Upper lobe of right lung (tissue), 1 donor: Measurements from ENCODE around the gene SLC12A7. TPM values are rescaled to one million over a fixed set of nuclear protein-coding genes. Genes with fewer than 3 reads are reported as not detected.
"Not testable (repeated sequence)": the region's sequence is repeated elsewhere in the genome, so short reads cannot be mapped to it uniquely, and the experiment has no call there.

ENCODE experiments used
- ATAC-seq: fragments of 200-7000 bp; cut with Tn5 transposase; one replicate; pipeline ENCODE4 v1.9.1; 2020; ENCODE audit warnings: mild to moderate bottlenecking, moderate library complexity
- DNase-seq: peaks from one replicate; pipeline ENCODE4 v3.0.0-alpha.2; 2020
- H3K27ac ChIP-seq: fragments of 200-600 bp; one replicate; pipeline ENCODE4 v1.8.0; 2022
- H3K27me3 ChIP-seq: fragments of 200-600 bp; one replicate; pipeline ENCODE4 v1.8.0; 2022; ENCODE audit warnings: mild to moderate bottlenecking
- H3K36me3 ChIP-seq: fragments of 200-600 bp; one replicate; pipeline ENCODE4 v1.8.0; 2022
- H3K4me1 ChIP-seq: fragments of 200-600 bp; one replicate; pipeline ENCODE4 v1.8.0; 2022
- H3K4me3 ChIP-seq: fragments of 200-600 bp; one replicate; pipeline ENCODE4 v1.8.0; 2022; ENCODE audit warnings: mild to moderate bottlenecking
- H3K9me3 ChIP-seq: fragments of 200-600 bp; one replicate; pipeline ENCODE4 v1.8.0; 2022
- intact Hi-C: fragments of 100-400 bp; cut with DNase I; formaldehyde crosslinking; loops from one replicate; pipeline ENCODE4 v1.11.0; 2022
- total RNA-seq: library from RNA; stranded (reverse); fragmentation: NEBNext Ultra II Directional; extraction: Animal tissue kit (Norgen Biotek cat#: 25700); gene quantifications from one replicate; pipeline ENCODE4 v1.2.1, GENCODE V29; 2021
- TF ChIP-seq, protein P1 (sequence below): fragments of 200-600 bp; IDR thresholded peaks from one replicate; pipeline ENCODE4 v1.8.0; 2022; ENCODE audit warnings: antibody characterized with exemption
- donor health status: DM: no; HTN: yes; CAD: no; lungs with severe emphysema.

SLC12A7 gene
- total RNA-seq, 1 donor from 2014 or later, result 49.6 TPM

DNA sequence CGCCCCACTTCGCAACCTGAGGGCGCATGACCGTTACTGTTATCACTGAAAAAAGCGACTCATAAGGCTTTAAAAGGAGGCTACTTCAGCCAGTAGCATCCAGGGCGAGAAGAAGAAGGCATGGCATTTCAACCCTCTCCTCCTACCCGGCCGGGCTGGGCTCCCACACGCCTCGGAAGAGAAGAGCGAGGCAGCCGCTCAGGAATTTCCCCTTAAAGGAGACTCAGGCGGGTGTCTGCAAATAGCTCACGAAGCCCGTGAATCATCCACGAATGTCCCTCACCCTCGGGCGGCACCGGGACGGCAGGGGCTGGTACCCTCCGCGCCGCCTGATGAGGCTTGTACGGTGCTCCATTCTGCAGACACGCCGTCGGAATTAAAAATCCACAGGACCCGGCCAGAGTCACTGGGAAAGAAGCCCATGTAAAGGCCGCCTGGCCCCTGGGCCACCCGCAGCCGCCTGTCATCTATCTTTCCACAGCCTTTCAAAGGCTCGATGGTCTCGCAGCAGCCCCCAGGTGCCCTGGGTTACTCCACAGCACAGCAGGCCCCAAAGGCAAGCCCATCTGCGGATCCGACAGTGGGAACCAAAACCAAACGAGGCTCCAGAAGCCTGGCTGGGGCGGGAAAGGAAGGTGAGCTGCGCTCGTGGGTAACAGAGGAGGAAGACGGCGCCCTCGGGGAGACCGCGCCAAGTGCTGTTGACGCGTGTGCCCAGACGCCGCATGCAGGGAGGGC, 11.8 kb downstream of the SLC12A7 start:
- intact Hi-C loops, result no loop called here
- DNase-seq, result no peak
- TF ChIP-seq, protein P1, sequence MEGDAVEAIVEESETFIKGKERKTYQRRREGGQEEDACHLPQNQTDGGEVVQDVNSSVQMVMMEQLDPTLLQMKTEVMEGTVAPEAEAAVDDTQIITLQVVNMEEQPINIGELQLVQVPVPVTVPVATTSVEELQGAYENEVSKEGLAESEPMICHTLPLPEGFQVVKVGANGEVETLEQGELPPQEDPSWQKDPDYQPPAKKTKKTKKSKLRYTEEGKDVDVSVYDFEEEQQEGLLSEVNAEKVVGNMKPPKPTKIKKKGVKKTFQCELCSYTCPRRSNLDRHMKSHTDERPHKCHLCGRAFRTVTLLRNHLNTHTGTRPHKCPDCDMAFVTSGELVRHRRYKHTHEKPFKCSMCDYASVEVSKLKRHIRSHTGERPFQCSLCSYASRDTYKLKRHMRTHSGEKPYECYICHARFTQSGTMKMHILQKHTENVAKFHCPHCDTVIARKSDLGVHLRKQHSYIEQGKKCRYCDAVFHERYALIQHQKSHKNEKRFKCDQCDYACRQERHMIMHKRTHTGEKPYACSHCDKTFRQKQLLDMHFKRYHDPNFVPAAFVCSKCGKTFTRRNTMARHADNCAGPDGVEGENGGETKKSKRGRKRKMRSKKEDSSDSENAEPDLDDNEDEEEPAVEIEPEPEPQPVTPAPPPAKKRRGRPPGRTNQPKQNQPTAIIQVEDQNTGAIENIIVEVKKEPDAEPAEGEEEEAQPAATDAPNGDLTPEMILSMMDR, result no peak
- no peak overlapping the region for H3K4me3 ChIP-seq
- H3K27ac ChIP-seq, result no peak overlapping the region
- H3K36me3 ChIP-seq, result no peaks in the 10 kb centered on the region
- peaks cover 36% of the 10 kb centered on the region for H3K4me1 ChIP-seq
- no peaks in the 10 kb centered on the region for H3K27me3 ChIP-seq
- ATAC-seq, result no peak
- H3K9me3 ChIP-seq, result no peaks in the 10 kb centered on the region

DNA sequence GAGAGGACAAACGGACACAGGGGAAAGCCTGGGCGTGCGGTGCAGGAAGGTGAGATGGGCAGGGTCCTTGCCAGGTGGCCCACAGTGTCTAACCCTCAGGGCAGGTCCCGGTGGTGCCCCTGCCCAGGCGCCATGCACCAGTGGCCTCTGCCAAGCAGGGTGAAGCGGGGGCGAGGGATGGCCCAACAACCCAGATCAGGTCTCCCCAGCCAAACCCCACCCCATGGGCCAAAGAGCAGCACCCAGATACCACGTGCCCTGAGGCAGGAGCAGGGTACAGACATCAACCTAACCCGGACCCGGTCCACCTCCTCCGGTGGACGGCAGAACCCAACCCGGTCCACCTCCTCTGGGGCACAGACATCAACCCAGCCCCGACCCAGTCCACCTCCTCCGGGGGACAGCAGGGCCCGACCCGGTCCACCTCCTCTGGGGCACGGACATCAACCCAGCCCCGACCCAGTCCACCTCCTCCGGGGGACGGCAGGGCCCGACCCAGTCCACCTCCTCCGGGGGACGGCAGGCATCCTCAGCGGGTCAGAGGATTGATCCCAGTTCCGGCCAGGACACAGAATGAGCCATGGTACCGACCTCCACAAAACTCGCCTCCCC, 12.8 kb downstream of the SLC12A7 start:
- Histone ChIP-seq H3K4me3 (no peak overlapping the region), H3K27ac (no peak overlapping the region)

DNA sequence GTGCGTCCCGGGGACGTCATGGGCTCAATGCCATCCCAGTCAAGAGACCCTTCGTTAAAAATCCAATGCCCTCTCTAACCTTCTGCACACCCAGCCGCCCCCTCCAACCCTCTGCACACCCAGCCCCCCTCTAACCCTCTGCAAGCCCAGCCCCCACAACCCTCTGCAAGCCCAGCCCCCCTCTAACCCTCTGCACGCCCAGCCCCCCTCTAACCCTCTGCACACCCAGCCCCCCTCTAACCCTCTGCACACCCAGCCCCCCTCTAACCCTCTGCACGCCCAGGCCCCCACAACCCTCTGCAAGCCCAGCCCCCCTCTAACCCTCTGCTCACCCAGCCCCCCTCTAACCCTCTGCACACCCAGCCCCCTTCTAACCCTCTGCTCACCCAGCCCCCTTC, 13.9 kb downstream of the SLC12A7 start:
- H3K36me3 ChIP-seq, result peaks cover 12% of the 10 kb centered on the region
- intact Hi-C loops, H3K4me3 ChIP-seq, H3K27ac ChIP-seq, H3K27me3 ChIP-seq, DNase-seq, ATAC-seq, H3K9me3 ChIP-seq: not testable (repeated sequence)
- H3K4me1 ChIP-seq, result peaks cover 15% of the 10 kb centered on the region

More for the DNA sequence above, 12.8 kb downstream of the SLC12A7 start:
- peaks cover 26% of the 10 kb centered on the region for H3K4me1 ChIP-seq
- ATAC-seq (peak; percentile 16), DNase-seq (no peak)
- TF ChIP-seq, protein P1, result no peak
- H3K9me3 ChIP-seq, result no peaks in the 10 kb centered on the region
- H3K36me3 ChIP-seq, result peaks cover 3% of the 10 kb centered on the region
- intact Hi-C loops, result no loop called here
- no peaks in the 10 kb centered on the region for H3K27me3 ChIP-seq

DNA sequence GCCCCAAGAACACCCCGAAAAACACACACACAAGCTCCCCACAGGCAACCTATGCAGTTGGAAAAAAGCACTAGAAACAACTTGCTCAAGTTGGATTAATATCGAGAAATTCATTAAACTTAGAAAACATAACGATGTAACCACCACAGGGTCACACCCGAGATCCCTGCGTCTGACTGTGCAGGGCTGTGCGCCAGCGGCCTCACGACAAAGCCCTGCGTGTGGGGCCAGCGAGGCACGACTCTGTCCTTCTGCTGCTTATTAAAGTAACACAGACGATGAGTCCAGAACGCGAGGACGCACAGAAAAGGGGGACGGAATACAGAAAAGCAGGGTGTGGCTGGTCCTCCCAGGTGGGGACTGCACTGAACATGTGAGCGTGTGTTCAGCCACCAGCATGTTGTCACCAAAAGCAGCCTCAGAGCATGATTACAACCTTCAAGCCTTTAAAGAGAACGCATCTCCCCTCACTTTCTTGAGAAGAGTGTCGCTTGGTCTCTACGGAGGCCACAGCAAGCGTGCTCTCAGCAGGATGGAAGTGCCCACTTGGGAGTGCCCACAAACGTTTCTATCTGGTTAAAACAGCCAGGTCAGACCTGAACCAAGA, 14.4 kb downstream of the SLC12A7 start:
- no peak overlapping the region for H3K4me3 ChIP-seq
- ATAC-seq (no peak), DNase-seq (no peak)
- no peaks in the 10 kb centered on the region for H3K27me3 ChIP-seq
- peaks cover 10% of the 10 kb centered on the region for H3K4me1 ChIP-seq
- TF ChIP-seq, protein P1, result no peak
- H3K9me3 ChIP-seq, result no peaks in the 10 kb centered on the region
- H3K36me3 ChIP-seq, result peaks cover 16% of the 10 kb centered on the region
- intact Hi-C loops, result no loop called here
- no peak overlapping the region for H3K27ac ChIP-seq

DNA sequence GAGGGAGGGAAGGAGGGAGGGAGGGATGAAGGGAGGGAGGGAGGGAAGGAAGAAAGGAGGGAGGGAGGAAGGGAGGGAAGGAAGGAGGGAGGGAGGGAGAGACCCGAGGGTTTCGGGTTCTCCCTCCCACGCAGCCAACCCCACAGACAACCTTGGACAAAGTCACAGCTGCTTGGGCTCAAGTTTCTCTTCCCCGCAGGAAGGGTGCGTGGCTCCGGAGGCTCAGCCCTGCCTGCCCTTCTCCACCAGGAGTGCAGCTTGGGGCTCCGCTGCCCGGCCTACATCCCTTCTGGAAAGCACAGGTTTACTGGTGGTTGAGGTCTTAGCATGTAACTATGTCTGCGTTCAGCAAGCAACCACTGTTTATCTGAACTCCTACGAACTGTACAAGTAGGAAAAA, 15.0 kb downstream of the SLC12A7 start:
- Histone ChIP-seq H3K36me3 (peaks cover 21% of the 10 kb centered on the region), H3K27ac (no peak overlapping the region), H3K4me1 (peaks cover 3% of the 10 kb centered on the region), H3K27me3 (no peaks in the 10 kb centered on the region), H3K9me3 (no peaks in the 10 kb centered on the region), H3K4me3 (no peak overlapping the region)
- intact Hi-C loops, result no loop called here
- ATAC-seq (no peak), DNase-seq (no peak)
- TF ChIP-seq, protein P1, result no peak

DNA sequence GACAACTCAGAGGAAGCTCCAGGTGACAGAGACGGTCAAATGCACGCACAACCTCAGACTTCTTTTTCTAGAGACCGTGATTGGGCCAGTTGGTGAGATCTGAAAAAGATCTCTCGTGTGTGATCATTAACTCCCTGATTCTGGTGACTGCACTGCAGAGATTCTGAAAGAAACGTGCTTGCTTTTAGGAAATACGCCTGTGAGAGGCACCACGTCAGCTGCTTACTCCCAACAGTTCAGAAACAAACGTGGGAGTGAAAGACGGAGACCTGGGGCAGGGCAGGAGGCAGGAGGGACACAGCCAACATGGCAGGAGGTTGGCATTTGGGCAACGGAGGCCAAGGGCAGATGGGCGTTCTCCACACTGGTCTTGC, 15.9 kb downstream of the SLC12A7 start:
- H3K36me3 ChIP-seq, result peaks cover 25% of the 10 kb centered on the region
- intact Hi-C loops, result no loop called here
- H3K4me1 ChIP-seq, result no peaks in the 10 kb centered on the region
- no peak overlapping the region for H3K4me3 ChIP-seq
- H3K9me3 ChIP-seq, result no peaks in the 10 kb centered on the region
- DNase-seq (no peak), ATAC-seq (no peak)
- H3K27me3 ChIP-seq, result no peaks in the 10 kb centered on the region
- no peak overlapping the region for H3K27ac ChIP-seq
- TF ChIP-seq, protein P1, result no peak
